OCI-LY1 (cell line): Measurements from ENCODE around the gene EHF.

Source experiments
- CTCF ChIP-seq: fragments of 200-600 bp; sonication (generic), shearing (Covaris generic); IDR thresholded peaks from 2 replicates; pipeline ENCODE4 v1.5.1; 2017; ENCODE audit warnings: mild to moderate bottlenecking, antibody characterized with exemption, low read length, moderate library complexity, mixed read lengths
- EZH2 ChIP-seq: fragments of 200-600 bp; sonication (generic), shearing (Covaris generic); IDR thresholded peaks from 2 replicates; pipeline ENCODE4 v1.8.0; 2017; ENCODE audit warnings: borderline replicate concordance, mixed run types, mild to moderate bottlenecking, antibody characterized with exemption, low read length, moderate library complexity, mixed read lengths

GRCh38 chr11:34642001-34642554 is 21.2 kb downstream of the EHF start:
- TF ChIP-seq CTCF, result no peak
- no peak for TF ChIP-seq EZH2
